ENCODE data around the gene PLPPR1. TPM values are rescaled to one million over a fixed set of nuclear protein-coding genes. Genes with fewer than 3 reads are reported as not detected.

Gene PLPPR1
- total RNA-seq, 1 experiment from 2014 or later: not detected

- no peak for DNase-seq (ENCODE audit: extremely low read depth, low read depth)
Observed at GRCh38 chr9:101191723-101192122, 163.2 kb downstream of the PLPPR1 start.

GRCh38 chr9:101197026-101197425, 168.5 kb downstream of the PLPPR1 start:
- DNase-seq (ENCODE audit: extremely low read depth, low read depth): no peak

GRCh38 chr9:101200852-101201251, 172.3 kb downstream of the PLPPR1 start:
- no peak for DNase-seq (ENCODE audit: extremely low read depth, low read depth)

GRCh38 chr9:101201630-101202029, 173.1 kb downstream of the PLPPR1 start:
- no peak for DNase-seq (ENCODE audit: extremely low read depth, low read depth)

- DNase-seq (ENCODE audit: extremely low read depth, low read depth): no peak
Observed at GRCh38 chr9:101209670-101210069, 181.1 kb downstream of the PLPPR1 start.

- no peak for DNase-seq (ENCODE audit: extremely low read depth, low read depth)
Observed at GRCh38 chr9:101212661-101213060, 184.1 kb downstream of the PLPPR1 start.

DNA sequence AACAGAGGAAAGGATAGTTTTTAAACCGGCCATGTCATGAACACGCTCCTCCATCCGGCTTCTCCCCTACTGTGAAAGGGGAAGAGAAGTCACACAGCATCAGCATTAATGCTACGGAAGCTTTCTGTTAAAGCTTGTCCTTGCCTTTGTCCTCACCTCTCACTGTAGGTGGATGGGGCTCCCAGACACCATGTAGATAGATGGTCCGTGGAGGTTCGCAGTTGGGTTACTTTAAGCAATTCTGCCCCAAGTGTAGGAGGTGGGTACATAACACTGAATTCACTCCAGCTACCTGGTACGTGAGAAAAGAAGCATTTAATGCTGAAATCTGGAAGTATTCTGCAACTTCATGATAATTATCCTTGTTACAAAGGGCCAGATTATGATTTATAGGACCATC, 190.5 kb downstream of the PLPPR1 start:
- DNase-seq (ENCODE audit: extremely low read depth, low read depth): no peak

- no peak for DNase-seq (ENCODE audit: extremely low read depth, low read depth)
Observed at GRCh38 chr9:101220341-101220740, 191.8 kb downstream of the PLPPR1 start.

DNA sequence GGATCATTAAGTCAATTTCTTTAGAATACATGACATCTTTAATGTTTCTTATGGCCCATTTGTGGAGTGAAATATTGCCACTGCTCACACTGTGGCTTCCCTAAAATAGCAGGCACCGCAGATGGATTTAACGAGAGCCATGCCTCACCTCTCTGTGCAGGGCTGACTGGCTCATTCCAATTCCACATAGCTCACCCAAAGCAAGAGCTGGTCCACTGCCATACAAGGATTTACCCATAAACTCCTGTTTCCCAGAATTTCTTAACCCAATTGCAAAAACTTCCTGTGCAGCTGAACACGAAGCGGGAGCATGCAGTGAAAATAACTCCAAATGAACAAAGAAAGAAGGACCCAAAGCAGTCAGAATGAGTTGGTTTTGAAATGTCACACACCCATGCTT, 196.7 kb downstream of the PLPPR1 start:
- no peak for DNase-seq (ENCODE audit: extremely low read depth, low read depth)

DNA sequence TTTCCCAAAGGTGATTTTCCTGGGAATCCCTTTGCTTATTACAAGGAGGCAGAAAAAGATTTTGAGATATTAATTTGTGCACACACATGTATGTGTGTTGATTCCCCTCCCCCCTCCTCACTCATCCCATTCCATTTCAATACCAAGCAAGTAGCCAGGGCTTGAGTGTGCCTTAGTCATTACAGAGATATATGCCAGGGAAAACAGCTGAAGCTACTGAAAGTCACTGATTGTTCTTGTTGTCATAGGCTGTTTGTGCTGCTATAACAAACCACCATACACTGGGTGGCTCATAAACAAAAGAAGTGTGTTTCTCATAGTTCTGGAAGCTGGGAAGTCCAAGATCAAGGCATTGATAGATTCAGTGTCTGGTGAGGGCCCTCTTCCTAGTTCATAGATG, 197.6 kb downstream of the PLPPR1 start:
- no peak for DNase-seq (ENCODE audit: extremely low read depth, low read depth)

- no peak for DNase-seq (ENCODE audit: extremely low read depth, low read depth)
Observed at GRCh38 chr9:101226803-101227202, 198.3 kb downstream of the PLPPR1 start.

DNA sequence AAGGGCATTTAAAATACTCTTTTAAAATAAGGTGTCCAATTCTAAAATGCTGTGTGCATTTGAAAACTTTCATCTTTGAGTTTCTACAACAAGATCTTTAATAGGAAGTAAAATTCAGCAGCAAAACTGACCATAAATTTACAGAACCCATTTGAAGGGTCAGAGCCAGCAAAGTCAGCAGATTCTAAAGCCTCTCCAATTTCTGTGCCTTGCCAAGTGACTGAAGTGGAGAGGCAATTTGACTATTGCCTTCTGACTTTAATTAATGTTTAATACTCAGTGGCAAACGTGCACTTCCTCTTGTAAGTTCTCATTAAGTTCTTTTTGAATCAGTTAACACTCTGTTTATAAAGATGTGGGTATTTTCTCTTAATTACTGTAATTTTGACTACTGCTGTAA, 201.1 kb downstream of the PLPPR1 start:
- DNase-seq (ENCODE audit: extremely low read depth, low read depth): no peak

DNA sequence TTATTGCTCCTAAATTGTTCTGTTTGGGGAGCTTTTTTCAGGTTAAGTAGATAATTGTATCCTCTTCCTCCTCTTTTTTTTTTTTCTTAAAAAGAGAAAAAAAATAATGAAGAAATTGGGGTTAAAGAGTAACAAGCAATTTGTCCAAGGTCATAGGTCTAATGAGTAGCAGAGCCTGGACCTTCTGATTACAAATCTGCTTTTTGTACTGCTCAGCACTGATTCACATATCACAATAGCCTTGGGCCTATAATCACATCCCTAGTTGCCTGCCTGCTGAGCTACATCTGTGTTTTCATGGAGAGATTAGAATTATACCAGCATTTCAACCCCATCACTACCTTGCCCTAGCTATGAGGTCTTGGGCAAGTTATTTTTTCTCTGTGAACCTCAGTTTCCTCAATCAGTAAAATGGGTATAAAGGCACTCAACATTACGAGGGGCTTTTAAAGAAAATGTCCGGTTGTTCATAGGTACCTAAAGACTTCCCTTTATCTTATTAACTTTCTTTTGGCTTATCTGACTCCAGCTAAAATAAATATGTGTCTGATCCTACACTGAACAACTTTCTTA, 204.0 kb downstream of the PLPPR1 start:
- no peak for DNase-seq (ENCODE audit: extremely low read depth, low read depth)

DNA sequence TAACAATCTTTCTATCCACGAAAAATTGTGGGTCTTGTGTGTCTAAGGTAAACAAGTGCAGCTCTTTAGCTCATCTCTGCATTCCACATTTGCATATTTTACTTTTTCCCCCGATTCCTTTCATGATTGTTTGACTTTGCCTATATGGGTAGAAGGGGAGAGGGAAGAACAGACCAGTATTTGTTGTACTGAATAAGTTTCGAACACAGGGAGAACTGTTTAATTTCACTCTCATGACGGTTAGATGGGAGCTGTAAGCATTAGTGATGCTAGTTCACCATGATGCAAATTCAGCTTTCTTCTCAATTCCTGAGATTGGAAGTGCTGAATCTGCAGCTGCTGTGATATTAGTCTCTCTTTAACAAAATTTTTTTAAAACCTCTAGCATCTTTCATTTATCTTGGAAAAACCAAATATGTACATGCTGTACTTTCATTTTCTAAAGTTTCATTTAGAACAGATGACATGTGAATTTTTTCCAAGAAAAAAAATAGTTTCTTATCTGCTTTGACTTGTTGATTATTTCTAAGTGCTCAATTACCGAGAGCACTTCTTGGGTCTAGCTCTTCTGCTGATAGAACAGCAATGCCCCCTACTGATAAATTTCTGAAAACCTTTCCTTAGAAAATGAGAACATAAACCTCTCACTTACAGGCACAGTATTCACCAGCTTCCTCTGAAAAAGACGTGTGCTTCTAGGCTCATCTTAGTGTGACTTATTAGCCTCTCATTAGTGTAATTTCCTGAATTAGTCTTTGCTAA, 206.8 kb downstream of the PLPPR1 start:
- DNase-seq (ENCODE audit: extremely low read depth, low read depth): peak; percentile 44

GRCh38 chr9:101242651-101243050, 214.1 kb downstream of the PLPPR1 start:
- no peak for DNase-seq (ENCODE audit: extremely low read depth, low read depth)

- no peak for DNase-seq (ENCODE audit: extremely low read depth, low read depth)
Observed at GRCh38 chr9:101246691-101247090, 218.2 kb downstream of the PLPPR1 start.

GRCh38 chr9:101247297-101247696, 218.8 kb downstream of the PLPPR1 start:
- DNase-seq (ENCODE audit: extremely low read depth, low read depth): no peak

DNA sequence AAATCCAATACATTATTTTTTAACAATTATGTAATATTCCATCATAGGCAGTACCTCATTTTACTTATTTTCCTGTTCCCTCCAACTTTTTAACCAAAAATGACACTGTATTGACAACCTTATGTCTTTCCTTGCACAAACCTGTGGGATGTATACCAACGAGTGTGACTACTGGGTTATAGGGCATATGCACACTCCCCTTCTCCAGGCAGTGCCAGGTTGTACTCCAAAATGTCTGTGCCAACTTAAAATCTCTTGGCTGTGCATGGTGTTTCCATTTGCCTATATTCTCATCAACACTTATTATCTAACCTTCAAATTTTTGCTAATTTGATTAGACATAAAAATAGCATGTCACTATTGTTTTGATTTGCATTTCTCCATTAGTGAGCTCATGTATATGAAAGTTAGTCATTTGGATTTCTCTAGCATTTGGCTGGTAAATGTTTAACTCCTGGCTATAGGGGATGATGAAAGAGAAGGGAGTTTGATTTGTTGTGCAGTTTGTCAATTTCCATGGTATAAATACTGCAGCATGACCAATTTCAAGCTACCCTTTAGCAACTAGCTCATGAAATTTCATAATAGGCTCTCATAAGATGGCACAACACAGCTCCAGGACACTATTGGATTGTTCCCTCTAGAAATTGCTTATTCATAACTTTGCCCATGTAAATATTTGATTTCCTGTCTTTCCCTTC, 226.4 kb downstream of the PLPPR1 start:
- peak; percentile 66 for DNase-seq (ENCODE audit: extremely low read depth, low read depth)

- no peak for DNase-seq (ENCODE audit: extremely low read depth, low read depth)
Observed at GRCh38 chr9:101264727-101265126, 236.2 kb downstream of the PLPPR1 start.

DNA sequence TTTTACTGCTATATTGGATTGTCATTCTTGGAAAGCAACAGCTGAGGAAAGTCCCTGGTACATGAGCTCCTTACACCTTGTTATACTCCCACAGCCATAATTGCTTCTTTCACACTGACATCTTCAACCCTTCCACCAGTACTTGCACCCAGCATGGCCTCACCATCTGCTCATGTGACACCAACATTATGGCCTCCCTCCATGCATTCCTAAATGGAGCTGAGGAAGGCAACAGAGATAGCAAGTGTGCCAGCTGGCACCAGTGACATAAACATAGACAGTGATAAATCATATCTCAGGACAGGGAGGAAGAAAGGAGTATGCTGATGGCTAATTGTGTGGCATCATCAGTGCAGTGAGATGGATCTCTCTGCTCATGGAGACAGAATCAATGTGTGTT, 236.7 kb downstream of the PLPPR1 start:
- DNase-seq (ENCODE audit: extremely low read depth, low read depth): no peak

DNA sequence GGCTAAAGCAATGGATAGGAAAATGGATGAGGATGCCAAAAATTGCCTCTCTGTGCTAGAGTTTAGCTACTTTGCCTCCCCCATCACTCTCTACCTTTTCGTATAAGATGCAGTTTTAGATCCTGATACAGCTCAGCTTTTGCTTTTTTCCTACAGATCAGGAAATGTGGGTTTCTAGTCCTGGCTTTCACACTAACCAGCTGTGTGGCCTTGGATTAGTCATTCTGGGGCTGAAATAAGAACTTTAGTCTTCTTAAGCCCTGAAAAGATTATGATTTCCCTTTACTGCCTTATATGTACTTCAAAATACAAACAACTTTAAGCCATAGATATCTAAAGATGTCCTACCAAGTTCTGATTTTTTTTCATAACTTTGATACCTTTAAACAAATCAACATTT, 239.9 kb downstream of the PLPPR1 start:
- DNase-seq (ENCODE audit: extremely low read depth, low read depth): no peak

Measured in NCI-H460 (cell line).